AG09309 (cell line): ENCODE data around the gene ECHDC3.

Source experiments
- DNase-seq: peaks from one replicate; pipeline ENCODE4 v3.0.0-alpha.2; 2010; ENCODE audit warnings: low read depth
- H3K4me3 ChIP-seq: 2 replicates; pipeline ENCODE4 v1.5.1; 2011; ENCODE audit warnings: mild to moderate bottlenecking, low read depth, low read length, moderate library complexity; ENCODE audit not compliant: control insufficient read depth
- CTCF ChIP-seq: IDR thresholded peaks from 2 replicates; pipeline ENCODE4 v1.5.1; 2011; ENCODE audit warnings: mild to moderate bottlenecking, low read depth, low read length, inconsistent platforms; ENCODE audit not compliant: insufficient read depth, control insufficient read depth; ENCODE audit errors: missing control alignments

Gene ECHDC3

DNA sequence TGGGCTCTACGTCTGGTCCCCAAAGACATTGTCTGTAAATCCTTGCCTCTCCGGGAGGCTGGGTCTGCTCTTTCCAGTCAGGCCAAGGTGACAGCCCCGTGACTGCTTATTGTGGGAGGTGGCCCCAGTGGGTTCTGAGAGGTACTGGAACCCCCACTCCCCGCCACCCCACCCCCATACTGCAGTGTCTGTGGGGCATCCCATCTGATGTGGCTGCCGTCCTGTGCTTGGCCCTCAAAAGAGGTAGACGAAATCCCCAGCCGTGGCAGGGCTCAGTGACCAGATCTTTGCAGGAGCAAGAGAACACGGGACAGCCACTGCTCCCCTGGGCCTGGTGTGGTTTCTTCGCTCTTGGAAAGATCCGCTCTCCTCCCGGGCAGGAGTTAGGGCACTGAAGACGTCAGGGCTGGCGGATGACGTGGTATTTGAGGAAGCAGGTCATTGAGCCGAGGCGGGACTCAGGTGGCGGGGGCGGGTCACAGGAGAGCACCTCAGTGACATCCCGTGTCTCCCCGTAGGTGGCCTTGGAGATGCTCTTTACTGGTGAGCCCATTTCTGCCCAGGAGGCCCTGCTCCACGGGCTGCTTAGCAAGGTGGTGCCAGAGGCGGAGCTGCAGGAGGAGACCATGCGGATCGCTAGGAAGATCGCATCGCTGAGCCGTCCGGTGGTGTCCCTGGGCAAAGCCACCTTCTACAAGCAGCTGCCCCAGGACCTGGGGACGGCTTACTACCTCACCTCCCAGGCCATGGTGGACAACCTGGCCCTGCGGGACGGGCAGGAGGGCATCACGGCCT, 20.7 kb downstream of the ECHDC3 start:
- TF ChIP-seq CTCF: no peak
- H3K4me3 ChIP-seq: no peak overlapping the region
- no peak for DNase-seq

DNA sequence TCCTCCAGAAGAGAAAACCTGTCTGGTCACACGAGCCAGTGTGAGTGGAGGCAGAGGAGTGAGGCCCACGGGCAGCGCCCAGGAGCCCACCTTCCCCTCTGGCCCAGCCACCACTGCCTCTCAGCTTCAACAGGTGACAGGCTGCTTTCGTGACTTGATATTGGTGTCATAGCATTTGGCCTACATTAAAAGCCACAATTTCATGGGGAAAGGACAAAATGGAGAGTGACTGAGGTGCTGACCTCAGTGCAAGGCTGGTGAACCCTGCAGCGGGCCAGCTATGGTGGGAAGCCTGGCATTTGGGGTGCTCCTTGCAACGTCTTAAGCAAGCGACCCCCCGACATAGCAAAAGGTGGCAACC, 21.3 kb downstream of the ECHDC3 start:
- no peak for DNase-seq
- TF ChIP-seq CTCF: no peak
- no peak overlapping the region for H3K4me3 ChIP-seq

GRCh38 chr10:11765141-11765540, 23.0 kb downstream of the ECHDC3 start:
- no peak for TF ChIP-seq CTCF
- H3K4me3 ChIP-seq: no peak overlapping the region
- no peak for DNase-seq

- no peak overlapping the region for H3K4me3 ChIP-seq
- no peak for TF ChIP-seq CTCF
- DNase-seq: no peak
These were observed 30.6 kb downstream of the ECHDC3 start for GRCh38 chr10:11772575-11773288.

- TF ChIP-seq CTCF: no peak
- H3K4me3 ChIP-seq: no peak overlapping the region
- no peak for DNase-seq
These were observed 31.7 kb downstream of the ECHDC3 start for GRCh38 chr10:11773761-11774441.

DNA sequence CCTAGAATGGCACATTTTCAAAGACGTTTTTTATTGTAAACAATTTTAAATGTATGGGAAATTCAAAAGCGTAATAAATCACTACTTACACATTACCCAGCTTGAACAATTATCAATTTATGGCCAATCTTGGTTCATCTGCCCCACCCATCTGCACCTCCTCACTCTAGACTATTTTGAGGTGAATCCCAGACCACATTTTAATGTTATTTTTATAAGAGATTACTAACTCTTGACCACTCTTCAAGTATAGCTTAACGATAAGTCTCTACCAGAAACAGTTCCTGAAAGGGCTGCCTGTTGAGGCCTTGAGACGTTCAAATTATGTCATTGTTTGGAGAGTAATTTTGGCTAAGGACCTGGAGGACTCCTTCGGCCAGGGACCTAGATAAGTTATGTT, 33.2 kb downstream of the ECHDC3 start:
- no peak for DNase-seq
- H3K4me3 ChIP-seq: no peak overlapping the region
- TF ChIP-seq CTCF: no peak
